ENCODE data around the gene TMEM150B. TPM values are rescaled to one million over a fixed set of nuclear protein-coding genes. Genes with fewer than 3 reads are reported as not detected.

The TMEM150B gene
- total and polyA plus RNA-seq, 8 donors, result 0.18 to 15.8 (median 1.1) TPM; not detected in 2

- DNase-seq, result no peak
- WGBS, 5 donors, result 68 to 81% (median 76%) methylated on average over 11 to 12 of the region's 12 CpGs
- TF ChIP-seq, protein P1, sequence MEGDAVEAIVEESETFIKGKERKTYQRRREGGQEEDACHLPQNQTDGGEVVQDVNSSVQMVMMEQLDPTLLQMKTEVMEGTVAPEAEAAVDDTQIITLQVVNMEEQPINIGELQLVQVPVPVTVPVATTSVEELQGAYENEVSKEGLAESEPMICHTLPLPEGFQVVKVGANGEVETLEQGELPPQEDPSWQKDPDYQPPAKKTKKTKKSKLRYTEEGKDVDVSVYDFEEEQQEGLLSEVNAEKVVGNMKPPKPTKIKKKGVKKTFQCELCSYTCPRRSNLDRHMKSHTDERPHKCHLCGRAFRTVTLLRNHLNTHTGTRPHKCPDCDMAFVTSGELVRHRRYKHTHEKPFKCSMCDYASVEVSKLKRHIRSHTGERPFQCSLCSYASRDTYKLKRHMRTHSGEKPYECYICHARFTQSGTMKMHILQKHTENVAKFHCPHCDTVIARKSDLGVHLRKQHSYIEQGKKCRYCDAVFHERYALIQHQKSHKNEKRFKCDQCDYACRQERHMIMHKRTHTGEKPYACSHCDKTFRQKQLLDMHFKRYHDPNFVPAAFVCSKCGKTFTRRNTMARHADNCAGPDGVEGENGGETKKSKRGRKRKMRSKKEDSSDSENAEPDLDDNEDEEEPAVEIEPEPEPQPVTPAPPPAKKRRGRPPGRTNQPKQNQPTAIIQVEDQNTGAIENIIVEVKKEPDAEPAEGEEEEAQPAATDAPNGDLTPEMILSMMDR (IDR thresholded peaks at IDR 0.05), result no peak
- TF ChIP-seq POLR2A (IDR thresholded peaks at IDR 0.05) (no peak), POLR2AphosphoS5 (IDR thresholded peaks at IDR 0.05) (no peak), EP300 (IDR thresholded peaks at IDR 0.05) (no peak)
- Histone ChIP-seq H3K4me3 (peak overlapping the region; percentile 27 to 40 (median 37)), H3K27ac (peak overlapping the region in 1 of 5 donors; percentile 30), H3K9me3 (no peaks in the 10 kb centered on the region), H3K36me3 (peaks cover 0 to 35% (median 21%) of the 10 kb centered on the region in 4 donors), H3K4me1 (peaks cover 7 to 12% (median 12%) of the 10 kb centered on the region in 4 donors), H3K27me3 (peaks cover 0 to 7% (median 0%) of the 10 kb centered on the region in 3 donors)
- intact Hi-C loops (cut with DNase I; ENCODE audit: low total_unique reads), result loop anchor here (10.0 kb wide), 1 partner anchor 112 kb away; no protein-coding TSS in a partner anchor
Measured at GRCh38 chr19:55302318-55302703, 22.8 kb downstream of the TMEM150B start.

DNA sequence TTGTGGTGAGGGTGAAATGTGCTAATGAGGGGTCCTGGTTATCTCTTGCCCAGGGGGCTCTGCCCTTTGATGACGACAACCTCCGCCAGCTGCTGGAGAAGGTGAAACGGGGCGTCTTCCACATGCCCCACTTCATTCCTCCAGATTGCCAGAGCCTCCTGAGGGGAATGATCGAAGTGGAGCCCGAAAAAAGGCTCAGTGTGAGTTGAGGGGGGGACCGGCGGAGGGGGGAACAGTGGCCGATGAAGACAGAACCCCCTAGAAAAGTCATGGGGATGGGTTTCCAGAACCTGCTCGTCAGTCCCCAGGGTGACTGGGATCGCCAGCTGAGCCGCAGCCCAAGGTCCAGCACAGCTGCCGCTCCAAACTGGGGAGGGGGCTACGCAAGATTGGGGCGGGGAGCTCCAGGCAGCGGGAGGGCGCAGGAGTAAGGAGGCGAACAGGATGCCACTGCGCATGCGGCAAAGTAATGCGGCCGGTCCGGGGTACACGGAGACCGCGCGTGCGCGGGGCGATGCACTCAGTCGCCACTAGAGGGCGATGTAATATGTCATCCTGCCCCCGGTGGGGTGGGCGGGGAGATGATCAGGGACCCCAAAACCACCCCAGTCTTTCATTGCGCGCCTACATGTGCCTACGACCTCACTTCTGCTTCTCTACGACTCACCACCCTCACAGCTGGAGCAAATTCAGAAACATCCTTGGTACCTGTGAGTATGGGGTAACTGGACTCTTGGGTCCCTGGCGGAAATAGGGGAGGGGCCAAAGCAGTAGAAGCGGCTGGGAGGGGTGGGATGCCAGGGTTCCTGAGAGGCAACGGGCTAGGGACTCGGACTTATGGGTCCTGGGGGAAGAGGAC is 23.5 kb downstream of the TMEM150B start:
- Histone ChIP-seq H3K4me1 (peaks cover 7 to 12% (median 12%) of the 10 kb centered on the region in 4 donors), H3K27ac (peak overlapping the region in 2 of 5 donors; percentile 13 to 30), H3K9me3 (no peaks in the 10 kb centered on the region), H3K27me3 (peaks cover 0 to 7% (median 0%) of the 10 kb centered on the region in 3 donors), H3K36me3 (peaks cover 0 to 32% (median 18%) of the 10 kb centered on the region in 4 donors), H3K4me3 (peak overlapping the region; percentile 27 to 40 (median 37))
- 10 to 16% (median 13%) methylated on average over 27 to 42 of the region's 42 CpGs for WGBS, 5 donors
- peak; percentile 91 to 95 for DNase-seq
- intact Hi-C loops (cut with DNase I; ENCODE audit: low total_unique reads), result loop anchor here (10.0 kb wide), 1 partner anchor 113 kb away; no protein-coding TSS in a partner anchor
- TF ChIP-seq POLR2AphosphoS5 (IDR thresholded peaks at IDR 0.05) (peak in 2 of 3 donors; percentile 41 to 79), POLR2A (IDR thresholded peaks at IDR 0.05) (no peak), EP300 (IDR thresholded peaks at IDR 0.05) (no peak)
- TF ChIP-seq, protein P1 (IDR thresholded peaks at IDR 0.05), result peak in 5 of 7 experiments; percentile 85 to 100 (median 99)

DNA sequence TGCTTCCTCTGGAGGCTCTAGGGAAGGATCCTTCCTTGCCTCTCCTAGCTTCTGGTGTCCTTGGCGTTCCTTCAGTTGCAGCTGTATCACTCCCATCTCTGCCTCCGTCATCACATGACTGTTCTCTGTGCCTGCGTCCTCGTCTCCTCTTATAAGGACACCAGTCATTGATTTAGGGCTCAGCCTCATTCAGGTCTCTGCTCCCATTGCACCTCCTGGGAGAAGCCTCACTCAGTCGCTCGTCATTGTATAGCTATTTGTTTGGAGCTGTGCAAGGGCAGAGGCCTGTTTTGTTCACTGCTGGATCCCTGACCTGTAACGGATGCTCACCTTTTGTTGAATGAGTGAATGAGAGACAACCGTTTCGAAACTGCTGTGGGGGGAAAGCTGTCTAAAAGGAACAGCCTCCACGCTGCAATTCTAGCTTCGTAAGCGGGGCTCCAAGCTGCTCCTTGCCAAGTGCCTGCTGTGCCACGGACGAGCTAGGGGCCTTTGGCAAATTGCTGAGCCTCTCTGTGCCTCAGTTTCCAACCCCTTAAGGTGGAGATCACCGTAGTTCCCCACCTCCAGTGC is 24.2 kb downstream of the TMEM150B start:
- no peak overlapping the region for H3K27ac ChIP-seq
- H3K27me3 ChIP-seq, result peaks cover 0 to 7% (median 0%) of the 10 kb centered on the region in 3 donors
- TF ChIP-seq POLR2A (IDR thresholded peaks at IDR 0.05) (no peak), POLR2AphosphoS5 (IDR thresholded peaks at IDR 0.05) (no peak), EP300 (IDR thresholded peaks at IDR 0.05) (no peak)
- TF ChIP-seq, protein P1 (IDR thresholded peaks at IDR 0.05), result no peak
- no peak for DNase-seq
- peaks cover 7 to 12% (median 12%) of the 10 kb centered on the region in 4 donors for H3K4me1 ChIP-seq
- WGBS, 5 donors, result 71 to 77% (median 72%) methylated on average over 15 of the region's 15 CpGs
- intact Hi-C loops (cut with DNase I; ENCODE audit: low total_unique reads), result loop anchor here (10.0 kb wide), 1 partner anchor 114 kb away; no protein-coding TSS in a partner anchor
- peak overlapping the region in 1 of 4 donors; percentile 40 for H3K4me3 ChIP-seq
- no peaks in the 10 kb centered on the region for H3K9me3 ChIP-seq
- peaks cover 0 to 28% (median 12%) of the 10 kb centered on the region in 4 donors for H3K36me3 ChIP-seq

- Histone ChIP-seq H3K27ac (no peak overlapping the region), H3K9me3 (no peaks in the 10 kb centered on the region), H3K27me3 (peaks cover 0 to 7% (median 0%) of the 10 kb centered on the region in 3 donors), H3K4me1 (peaks cover 7 to 12% (median 12%) of the 10 kb centered on the region in 4 donors), H3K4me3 (no peak overlapping the region), H3K36me3 (peaks cover 0 to 35% (median 11%) of the 10 kb centered on the region in 4 donors)
- WGBS, 5 donors, result 87 to 92% (median 90%) methylated on average over 10 of the region's 10 CpGs
- intact Hi-C loops (cut with DNase I; ENCODE audit: low total_unique reads), result loop anchor here (10.0 kb wide), 1 partner anchor 115 kb away; no protein-coding TSS in a partner anchor
- peak in 1 of 2 donors; percentile 3 for DNase-seq
- TF ChIP-seq, protein P1 (IDR thresholded peaks at IDR 0.05), result no peak
- no peak for TF ChIP-seq POLR2A (IDR thresholded peaks at IDR 0.05)
- no peak for TF ChIP-seq POLR2AphosphoS5 (IDR thresholded peaks at IDR 0.05)
- no peak for TF ChIP-seq EP300 (IDR thresholded peaks at IDR 0.05)
Measured at GRCh38 chr19:55299991-55300390, 25.1 kb downstream of the TMEM150B start.
